AG04449 (cell line): ENCODE results near the gene C4BPA.

ENCODE experiments used
- CTCF ChIA-PET: fragments of 350-600 bp; formaldehyde crosslinking; extraction: SDS; loops from one replicate; lab custom pipeline; 2021; ENCODE audit warnings: antibody characterized with exemption; lab: Yijun Ruan, JAX
- POLR2A ChIA-PET: fragments of 400-600, 350-600 bp; formaldehyde crosslinking; extraction: SDS; loops from one replicate; lab custom pipeline; 2020; ENCODE audit warnings: antibody characterized with exemption, inconsistent platforms; lab: Yijun Ruan, JAX
- DNase-seq: peaks from one replicate; pipeline ENCODE4 v3.0.0-alpha.2; 2010; ENCODE audit warnings: low read depth, low spot score
- H3K4me3 ChIP-seq: 2 replicates; pipeline ENCODE4 v1.5.1; 2011; ENCODE audit warnings: low read depth, mild to moderate bottlenecking, control low read depth, low read length
- CTCF ChIP-seq: IDR thresholded peaks from one replicate; pipeline ENCODE4 v1.5.1; 2011; ENCODE audit warnings: mild to moderate bottlenecking, moderate library complexity, low read length, control low read depth, inconsistent platforms; ENCODE audit not compliant: insufficient read depth; ENCODE audit errors: missing control alignments

The C4BPA gene

GRCh38 chr1:207088161-207088560, 15.9 kb upstream of the C4BPA start:
- DNase-seq: no peak
- ChIA-PET POLR2A (no interaction called here), CTCF (interaction anchor here (1.0 to 3.3 kb wide), 3 partner anchors 8 to 317 kb away, joined by 3 to 13 read pairs (median 8); no protein-coding TSS in a partner anchor)

GRCh38 chr1:207088701-207089626, 15.1 kb upstream of the C4BPA start, which contains the start of gene C4BPB:
Gene C4BPB, plus strand, starts transcription at chr1:207088860. Its CDS starts 672 bp downstream, at chr1:207089532.
- POLR2A ChIA-PET: no interaction called here
- no peak within 1 kb of the TSS for H3K4me3 ChIP-seq

More at GRCh38 chr1:207088161-207088560, 15.9 kb upstream of the C4BPA start:
- H3K4me3 ChIP-seq: no peak overlapping the region
- no peak for TF ChIP-seq CTCF

GRCh38 chr1:207089627-207090355, 14.2 kb upstream of the C4BPA start:
- CTCF ChIA-PET: interaction anchor here (3.2 to 3.3 kb wide), 2 partner anchors 11 to 315 kb away, joined by 8 to 13 read pairs; no protein-coding TSS in a partner anchor
- no peak for DNase-seq
- no peak overlapping the region for H3K4me3 ChIP-seq
- TF ChIP-seq CTCF: no peak
- POLR2A ChIA-PET: no interaction called here

More at GRCh38 chr1:207088701-207089626, 15.1 kb upstream of the C4BPA start, which contains the start of gene C4BPB:
- no peak for TF ChIP-seq CTCF
- DNase-seq: no peak
- CTCF ChIA-PET: interaction anchor here (0.7 to 3.3 kb wide), 4 partner anchors 9 to 328 kb away, joined by 3 to 13 read pairs (median 6); no protein-coding TSS in a partner anchor

DNA sequence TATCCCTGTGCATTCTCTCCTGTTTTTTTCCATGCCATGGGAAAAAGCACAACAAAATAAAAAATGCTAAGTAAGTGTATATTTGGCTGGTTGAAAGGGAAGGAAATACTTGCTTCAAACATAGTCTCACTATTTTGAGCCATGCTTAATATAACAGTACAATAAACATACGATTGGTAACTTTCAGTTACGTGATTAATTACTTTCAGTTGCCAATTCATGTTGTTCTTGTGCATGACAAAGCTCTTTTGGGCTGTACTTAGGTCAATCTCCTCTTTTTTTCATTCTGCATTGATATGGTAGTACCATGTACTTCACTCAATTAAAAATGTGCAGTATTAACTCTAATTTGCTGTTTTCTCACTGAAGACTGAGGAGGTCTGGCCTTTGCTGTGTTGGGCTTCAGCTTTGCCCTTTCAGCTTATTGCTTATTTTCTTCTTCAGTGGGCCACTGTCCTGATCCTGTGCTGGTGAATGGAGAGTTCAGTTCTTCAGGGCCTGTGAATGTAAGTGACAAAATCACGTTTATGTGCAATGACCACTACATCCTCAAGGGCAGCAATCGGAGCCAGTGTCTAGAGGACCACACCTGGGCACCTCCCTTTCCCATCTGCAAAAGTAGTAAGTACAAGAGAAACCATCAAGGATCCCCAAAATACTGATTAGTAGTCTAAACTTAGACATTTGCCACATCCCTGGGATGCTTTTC, 12.7 kb upstream of the C4BPA start:
- ChIA-PET CTCF (no interaction called here), POLR2A (no interaction called here)
- DNase-seq: no peak
- no peak for TF ChIP-seq CTCF
- no peak overlapping the region for H3K4me3 ChIP-seq

GRCh38 chr1:207093944-207094343, 10.1 kb upstream of the C4BPA start:
- no peak for DNase-seq
- no peak overlapping the region for H3K4me3 ChIP-seq
- TF ChIP-seq CTCF: no peak
- ChIA-PET POLR2A (no interaction called here), CTCF (interaction anchor here (0.9 to 1.9 kb wide), 3 partner anchors 10 to 311 kb away, joined by 4 to 5 read pairs (median 5); no protein-coding TSS in a partner anchor)
